HG03108 (cell line): ENCODE results near the gene KDM4F.
"Not testable (repeated sequence)": the region's sequence is repeated elsewhere in the genome, so short reads cannot be mapped to it uniquely, and the experiment has no call there.

Experiments used
- ATAC-seq: cut with Tn5 transposase; IDR thresholded peaks from one replicate; pipeline ENCODE4 v1.9.1; 2021; ENCODE audit warnings: moderate library complexity; ENCODE audit not compliant: unreplicated experiment

The KDM4F gene

GRCh38 chr11:95049122-95049521 lies at the start of gene KDM4F:
TSS of gene KDM4F (plus strand) at chr11:95049422.
- ATAC-seq: not testable (repeated sequence)

- no peak for ATAC-seq
Observed at GRCh38 chr11:95003716-95004115, 45.5 kb upstream of the KDM4F start.

- no peak for ATAC-seq
Observed at GRCh38 chr11:95005642-95006041, 43.6 kb upstream of the KDM4F start.

GRCh38 chr11:95011376-95011775 lies 37.8 kb upstream of the KDM4F start:
- ATAC-seq: no peak

- no peak for ATAC-seq
Observed at GRCh38 chr11:95014184-95014821, 34.9 kb upstream of the KDM4F start.

GRCh38 chr11:95016139-95016538 lies 33.1 kb upstream of the KDM4F start:
- ATAC-seq: no peak

GRCh38 chr11:95021468-95021867 lies 27.8 kb upstream of the KDM4F start:
- ATAC-seq: not testable (repeated sequence)

- ATAC-seq: no peak
Observed at GRCh38 chr11:95024958-95025357, 24.3 kb upstream of the KDM4F start, which contains the start of gene KDM4E. TSS of gene KDM4E (plus strand) at chr11:95025258. CDS start at chr11:95025558, 300 bp downstream.

- ATAC-seq: not testable (repeated sequence)
Observed at GRCh38 chr11:95025594-95025993, 23.6 kb upstream of the KDM4F start.

- no peak for ATAC-seq
Observed at GRCh38 chr11:95028357-95028756, 20.9 kb upstream of the KDM4F start.

- no peak for ATAC-seq
Observed at GRCh38 chr11:95033051-95033450, 16.2 kb upstream of the KDM4F start.

- ATAC-seq: no peak
Observed at GRCh38 chr11:95035316-95035715, 13.9 kb upstream of the KDM4F start.

GRCh38 chr11:95037356-95038035 lies 11.7 kb upstream of the KDM4F start:
- not testable (repeated sequence) for ATAC-seq

- ATAC-seq: no peak
Observed at GRCh38 chr11:95042239-95042638, 7.0 kb upstream of the KDM4F start.

GRCh38 chr11:95042906-95043305 lies 6.3 kb upstream of the KDM4F start:
- ATAC-seq: no peak

- ATAC-seq: no peak
Observed at GRCh38 chr11:95044010-95044409, 5.2 kb upstream of the KDM4F start.

- no peak for ATAC-seq
Observed at GRCh38 chr11:95045812-95046211, 3.4 kb upstream of the KDM4F start.

- no peak for ATAC-seq
Observed at GRCh38 chr11:95050595-95051202, 1.5 kb downstream of the KDM4F start.

- ATAC-seq: no peak
Observed at GRCh38 chr11:95054356-95054755, 5.1 kb downstream of the KDM4F start.

GRCh38 chr11:95055283-95055897 lies 6.2 kb downstream of the KDM4F start:
- peak; percentile 99 for ATAC-seq

GRCh38 chr11:95057959-95058358 lies 8.7 kb downstream of the KDM4F start:
- ATAC-seq: no peak

GRCh38 chr11:95058621-95059020 lies 9.4 kb downstream of the KDM4F start:
- no peak for ATAC-seq
